BE2C (cell line): ENCODE measurements around the gene TIMM17A.

Source experiments
- DNase-seq: peaks from one replicate; pipeline ENCODE4 v3.0.0-alpha.2; 2020
- H3K27me3 ChIP-seq: fragments of 250-450 bp; sonication (Bioruptor Pico); 2 replicates; pipeline ENCODE4 v1.5.1; 2020; ENCODE audit warnings: mild to moderate bottlenecking
- H3K36me3 ChIP-seq: fragments of 250-450 bp; sonication (Bioruptor Pico); 2 replicates; pipeline ENCODE4 v1.5.1; 2020; ENCODE audit warnings: mild to moderate bottlenecking
- H3K4me1 ChIP-seq: fragments of 250-450 bp; sonication (Bioruptor Pico); 2 replicates; pipeline ENCODE4 v1.5.1; 2020
- H3K4me3 ChIP-seq: 2 replicates; pipeline ENCODE4 v1.5.1; 2011; ENCODE audit warnings: low read depth, low read length
- H3K9me3 ChIP-seq: fragments of 250-450 bp; sonication (Bioruptor Pico); 2 replicates; pipeline ENCODE4 v1.5.1; 2020
- TF ChIP-seq, protein P1 (sequence below): IDR thresholded peaks from 2 replicates; pipeline ENCODE4 v1.5.1; 2012; ENCODE audit warnings: mild to moderate bottlenecking, low read depth, low read length

TIMM17A gene

DNA sequence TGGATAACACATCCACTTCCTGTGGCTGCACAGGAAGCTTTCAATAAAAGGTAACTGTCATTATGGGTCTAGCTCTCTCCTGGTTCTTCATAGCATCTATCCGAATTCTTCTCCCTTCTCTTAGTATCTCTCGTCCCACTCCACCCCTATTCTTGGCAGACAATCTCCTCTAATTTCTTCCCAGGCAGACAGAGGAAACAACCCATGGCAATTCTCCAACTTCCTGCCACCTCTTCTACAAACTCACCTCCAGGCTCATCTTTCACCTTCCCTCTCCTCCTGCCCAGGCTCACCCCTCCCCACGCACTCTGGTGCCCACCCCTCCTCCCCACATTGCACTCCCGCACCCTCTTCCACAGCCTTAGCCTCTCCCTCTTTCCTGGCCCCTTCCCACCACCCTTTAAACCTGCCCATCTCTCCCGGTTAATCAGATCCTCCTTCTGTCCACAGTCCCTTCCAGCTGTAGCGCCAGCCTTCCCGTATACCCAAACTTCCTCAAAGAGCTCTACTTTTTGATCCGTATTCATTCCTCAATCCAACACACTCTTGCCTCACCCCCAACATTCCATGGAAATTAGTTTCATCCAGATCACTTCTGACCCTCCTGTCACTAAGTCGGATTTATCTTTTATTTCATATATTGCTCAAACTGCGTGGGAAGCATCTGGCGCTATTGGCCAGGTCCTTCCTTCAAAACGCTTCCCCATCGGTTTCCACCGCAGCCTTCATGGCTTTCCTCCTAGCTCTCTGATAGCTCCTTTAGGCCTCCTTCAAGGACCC is 40.7 kb upstream of the TIMM17A start:
- Histone ChIP-seq H3K9me3 (no peaks in the 10 kb centered on the region), H3K27me3 (no peaks in the 10 kb centered on the region), H3K4me1 (peaks cover 19% of the 10 kb centered on the region), H3K4me3 (no peak overlapping the region), H3K36me3 (no peaks in the 10 kb centered on the region)
- DNase-seq: no peak
- TF ChIP-seq, protein P1, sequence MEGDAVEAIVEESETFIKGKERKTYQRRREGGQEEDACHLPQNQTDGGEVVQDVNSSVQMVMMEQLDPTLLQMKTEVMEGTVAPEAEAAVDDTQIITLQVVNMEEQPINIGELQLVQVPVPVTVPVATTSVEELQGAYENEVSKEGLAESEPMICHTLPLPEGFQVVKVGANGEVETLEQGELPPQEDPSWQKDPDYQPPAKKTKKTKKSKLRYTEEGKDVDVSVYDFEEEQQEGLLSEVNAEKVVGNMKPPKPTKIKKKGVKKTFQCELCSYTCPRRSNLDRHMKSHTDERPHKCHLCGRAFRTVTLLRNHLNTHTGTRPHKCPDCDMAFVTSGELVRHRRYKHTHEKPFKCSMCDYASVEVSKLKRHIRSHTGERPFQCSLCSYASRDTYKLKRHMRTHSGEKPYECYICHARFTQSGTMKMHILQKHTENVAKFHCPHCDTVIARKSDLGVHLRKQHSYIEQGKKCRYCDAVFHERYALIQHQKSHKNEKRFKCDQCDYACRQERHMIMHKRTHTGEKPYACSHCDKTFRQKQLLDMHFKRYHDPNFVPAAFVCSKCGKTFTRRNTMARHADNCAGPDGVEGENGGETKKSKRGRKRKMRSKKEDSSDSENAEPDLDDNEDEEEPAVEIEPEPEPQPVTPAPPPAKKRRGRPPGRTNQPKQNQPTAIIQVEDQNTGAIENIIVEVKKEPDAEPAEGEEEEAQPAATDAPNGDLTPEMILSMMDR: no peak

DNA sequence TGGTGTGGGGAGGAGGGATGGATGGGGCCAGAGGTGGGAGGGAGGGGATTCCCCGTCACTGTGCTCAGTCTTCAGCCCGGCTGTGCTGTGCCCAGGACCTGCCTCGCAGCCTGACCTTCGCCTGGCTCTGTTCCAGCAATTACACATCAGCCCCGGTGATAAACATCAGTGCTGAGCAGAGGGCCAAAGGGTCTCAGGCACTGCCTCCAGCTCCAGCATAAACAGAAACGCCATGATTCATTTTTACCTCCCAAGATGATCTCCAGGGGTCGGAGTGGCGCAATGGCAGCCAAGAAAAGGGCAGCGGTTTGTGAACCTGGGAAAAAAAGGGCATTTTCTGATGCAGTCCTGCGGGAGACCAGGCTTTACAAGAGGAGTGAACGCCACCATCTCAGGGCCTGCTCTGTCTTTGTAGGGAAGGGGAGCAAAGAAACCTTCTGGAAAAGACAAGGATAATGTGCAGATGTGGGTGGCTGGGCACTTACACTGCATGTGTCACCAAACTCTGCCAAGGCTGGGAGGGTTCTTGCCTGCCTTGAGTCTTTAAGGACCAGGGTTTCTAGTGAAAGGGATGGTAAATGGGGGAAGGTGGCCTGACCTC is 38.6 kb upstream of the TIMM17A start:
- DNase-seq: peak; percentile 90
- Histone ChIP-seq H3K4me3 (peak overlapping the region; percentile 22; the same call in 1 of the 2 replicates), H3K4me1 (peaks cover 19% of the 10 kb centered on the region), H3K36me3 (no peaks in the 10 kb centered on the region), H3K9me3 (no peaks in the 10 kb centered on the region), H3K27me3 (no peaks in the 10 kb centered on the region)
- TF ChIP-seq, protein P1: no peak

DNA sequence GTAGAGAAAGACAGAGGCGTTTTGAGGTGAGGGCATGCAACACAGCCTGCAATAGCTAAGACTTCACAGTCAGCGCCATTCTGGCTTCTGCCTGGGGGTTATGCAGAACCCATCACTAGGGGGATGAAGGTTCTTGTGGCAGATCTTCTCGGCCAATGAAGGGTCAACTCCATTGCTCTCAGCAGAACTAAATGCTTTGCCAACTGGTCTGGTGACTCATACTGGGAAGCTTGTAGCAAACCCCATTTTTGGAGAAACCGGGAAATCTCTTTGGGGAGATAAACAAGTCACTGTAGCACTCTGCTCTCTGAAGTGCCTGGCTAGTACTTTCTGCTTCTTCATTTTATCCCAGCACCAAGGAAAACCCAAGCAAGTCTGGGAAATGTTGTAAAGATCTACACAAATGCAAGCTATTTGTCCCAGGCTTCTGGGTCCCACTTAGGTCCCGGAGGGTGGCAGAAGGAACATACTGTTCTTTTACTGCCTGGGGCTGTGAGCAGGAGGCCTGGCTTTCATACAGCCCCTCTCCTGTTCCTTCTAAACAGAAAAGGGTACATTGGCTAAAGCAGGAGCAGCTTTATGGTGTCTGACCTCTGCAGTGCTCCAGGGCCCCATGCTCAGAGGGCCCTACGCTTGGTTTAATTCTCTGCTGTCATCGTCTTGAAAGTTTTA is 37.8 kb upstream of the TIMM17A start:
- no peak for DNase-seq
- TF ChIP-seq, protein P1: no peak
- no peak overlapping the region for H3K4me3 ChIP-seq
- H3K4me1 ChIP-seq: peaks cover 19% of the 10 kb centered on the region
- H3K27me3 ChIP-seq: no peaks in the 10 kb centered on the region
- H3K9me3 ChIP-seq: no peaks in the 10 kb centered on the region
- H3K36me3 ChIP-seq: no peaks in the 10 kb centered on the region

DNA sequence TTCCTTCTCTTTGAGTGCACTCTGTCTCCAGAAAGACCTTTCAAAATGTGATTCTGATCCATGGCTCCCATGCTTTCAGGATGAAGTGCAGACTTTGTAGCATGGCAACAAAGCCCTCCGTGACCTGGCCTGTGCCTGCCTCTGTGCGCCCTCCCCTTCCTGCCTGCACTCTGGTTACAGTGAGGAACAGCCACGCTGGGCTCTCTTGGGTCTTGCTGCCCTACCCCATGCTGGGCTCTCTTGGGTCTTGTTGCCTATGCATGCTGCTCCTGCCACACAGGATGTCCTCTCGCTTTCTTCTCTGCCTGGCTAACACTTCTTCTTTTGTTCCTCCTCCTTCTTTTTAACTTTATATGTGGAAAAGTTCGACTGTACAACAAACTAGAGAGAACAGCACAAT is 37.0 kb upstream of the TIMM17A start:
- H3K9me3 ChIP-seq: no peaks in the 10 kb centered on the region
- H3K4me3 ChIP-seq: no peak overlapping the region
- H3K36me3 ChIP-seq: no peaks in the 10 kb centered on the region
- H3K4me1 ChIP-seq: peaks cover 19% of the 10 kb centered on the region
- no peak for DNase-seq
- no peaks in the 10 kb centered on the region for H3K27me3 ChIP-seq
- TF ChIP-seq, protein P1: no peak

DNA sequence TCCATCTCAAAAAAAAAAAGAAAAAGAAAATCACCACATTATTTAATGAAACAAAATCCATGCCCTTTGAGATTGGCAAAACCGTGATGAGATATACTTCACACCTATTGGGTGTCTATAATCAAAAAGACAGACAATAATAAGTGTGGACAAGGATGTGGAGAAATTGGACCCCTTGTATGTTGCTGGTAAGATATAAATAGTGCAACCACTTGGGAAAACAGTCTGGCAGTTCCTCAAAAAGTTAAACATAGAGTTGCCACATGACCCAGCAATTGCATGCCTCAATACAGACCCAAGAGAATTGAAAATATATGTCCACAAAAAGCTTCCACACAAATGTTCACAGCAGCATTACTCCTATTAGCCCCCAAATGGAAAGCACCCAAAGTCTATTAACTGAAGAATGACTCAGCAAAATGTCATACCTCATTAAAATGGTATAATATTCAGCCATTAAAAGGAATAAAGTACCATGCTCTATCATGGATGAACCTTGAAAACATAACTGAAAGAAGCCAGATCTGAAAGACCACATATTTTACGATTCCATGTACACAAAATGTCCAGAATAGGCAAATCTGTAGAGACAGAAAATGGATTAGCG is 33.2 kb upstream of the TIMM17A start:
- no peaks in the 10 kb centered on the region for H3K27me3 ChIP-seq
- DNase-seq: no peak
- no peaks in the 10 kb centered on the region for H3K9me3 ChIP-seq
- H3K4me3 ChIP-seq: no peak overlapping the region
- H3K36me3 ChIP-seq: no peaks in the 10 kb centered on the region
- TF ChIP-seq, protein P1: no peak
- H3K4me1 ChIP-seq: peaks cover 11% of the 10 kb centered on the region
